Prostate gland (tissue), 2 donors: ENCODE measurements around the gene DOLK. TPM values are rescaled to one million over a fixed set of nuclear protein-coding genes. Genes with fewer than 3 reads are reported as not detected.

ENCODE experiments used
- DNase-seq: peaks from one replicate; pipeline ENCODE4 v3.0.0-alpha.2; 2019; ENCODE audit warnings: low spot score
- H3K27ac ChIP-seq, 2 donors: fragments of 200-600 bp; sonication (generic); 2 replicates each; pipeline ENCODE4 v1.5.1; 2017 to 2019
- H3K27me3 ChIP-seq: fragments of 200-600 bp; sonication (generic); replicated peaks from 2 replicates; pipeline ENCODE4 v1.5.1; 2019; ENCODE audit not compliant: insufficient read depth
- H3K36me3 ChIP-seq, 2 donors: fragments of 200-600 bp; sonication (generic); 1 replicate in 1 of 2; 2 replicates in 1 of 2; pipeline versions ENCODE4 v1.5.1 to v1.8.1; 2017 to 2019
- H3K4me1 ChIP-seq: fragments of 200-600 bp; sonication (generic); replicated peaks from 2 replicates; pipeline ENCODE4 v1.5.1; 2019
- H3K4me3 ChIP-seq, 2 donors: fragments of 200-600 bp; sonication (generic); 2 replicates each; pipeline ENCODE4 v1.5.1; 2017 to 2019
- H3K9me3 ChIP-seq: fragments of 200-600 bp; sonication (generic); 2 replicates; pipeline ENCODE4 v1.5.1; 2017
- POLR2A ChIP-seq: fragments of 450-650 bp; IDR thresholded peaks from one replicate; pipeline ENCODE4 v1.6.1; 2016; ENCODE audit warnings: antibody characterized with exemption, mild to moderate bottlenecking
- POLR2AphosphoS5 ChIP-seq: sonication (generic); formaldehyde crosslinking; IDR thresholded peaks from one replicate; pipeline ENCODE4 v1.6.1; 2017; ENCODE audit warnings: antibody characterized with exemption
- WGBS: methylation state at CpG from one replicate; pipeline ENCODE4 v1.1.5; 2018; 5-methylcytosine and 5-hydroxymethylcytosine counted together
- intact Hi-C: fragments of 100-400 bp; cut with DNase I; formaldehyde crosslinking; loops from one replicate; pipeline ENCODE4 v1.14.2; 2022
- total RNA-seq, 2 donors: library from RNA; depleted of rRNA; stranded (reverse); fragments of >200 nt; gene quantifications; one replicate each; pipeline ENCODE4 v1.1.0, GENCODE V29; 2016
- TF ChIP-seq, protein P1 (sequence below), 4 experiments: fragments of 200-600 bp in 2 of 4; fragments of 450-650 bp in 2 of 4; sonication (generic) in 2 of 4; IDR thresholded peaks; 1 replicate in 3 of 4; 2 replicates in 1 of 4; pipeline ENCODE4 v1.5.1; 2016 to 2019; ENCODE audit warnings: antibody characterized with exemption in 4 of 4, mild to moderate bottlenecking in 2 of 4, moderate library complexity in 2 of 4

Gene DOLK
- total RNA-seq, 2 donors from 2014 or later: 26.6 to 27.3 TPM

DNA sequence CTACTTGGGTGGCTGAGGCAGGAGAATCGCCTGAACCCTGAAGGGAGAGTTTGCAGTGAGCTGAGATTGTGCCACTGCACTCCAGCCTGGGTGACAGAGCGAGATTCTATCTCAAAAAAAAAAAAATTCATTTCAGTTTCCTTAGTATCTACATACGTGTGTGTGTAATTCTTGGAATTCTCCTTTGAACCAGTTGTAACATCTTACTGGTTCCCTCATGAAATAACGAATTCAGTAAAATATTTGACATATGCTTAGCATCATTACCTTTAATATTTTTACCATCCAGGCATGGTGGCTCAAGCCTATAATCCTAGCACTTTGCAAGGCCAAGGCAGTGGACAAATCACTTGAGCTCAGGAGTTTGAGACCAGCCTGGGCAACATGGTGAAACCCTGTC lies 17.8 kb downstream of the DOLK start:
- intact Hi-C loops: loop anchor here (10.0 kb wide), 1 partner anchor 1415 kb away; no protein-coding TSS in a partner anchor

DNA sequence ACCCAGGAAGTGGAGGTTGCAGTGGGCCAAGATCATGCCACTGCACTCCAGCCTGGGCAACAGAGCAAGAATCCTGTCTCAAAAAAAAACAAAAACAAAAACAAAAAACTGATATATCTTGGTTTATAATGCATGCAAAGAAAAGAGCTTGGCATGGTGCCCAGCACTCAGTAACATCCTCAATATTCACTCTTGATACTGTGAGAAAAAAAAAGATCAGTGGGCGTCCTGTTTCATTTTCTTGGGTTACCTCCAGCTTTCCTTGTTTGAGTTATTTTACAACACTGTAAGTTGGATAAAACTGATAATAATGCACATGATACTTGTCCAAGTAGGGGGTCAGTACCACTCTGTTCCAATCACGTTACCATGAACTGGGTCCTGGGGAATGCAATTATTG lies 18.8 kb downstream of the DOLK start:
- no peak for DNase-seq
- Histone ChIP-seq H3K36me3 (no peaks in the 10 kb centered on the region), H3K9me3 (no peaks in the 10 kb centered on the region), H3K4me3 (no peak overlapping the region), H3K27ac (no peak overlapping the region), H3K27me3 (no peaks in the 10 kb centered on the region), H3K4me1 (peaks cover 3% of the 10 kb centered on the region)
- 50% methylated on average over 2 of the region's 2 CpGs for WGBS
- intact Hi-C loops: loop anchor here (1.0 to 10.0 kb wide), 2 partner anchors 65 to 1414 kb away; no protein-coding TSS in a partner anchor
- TF ChIP-seq POLR2AphosphoS5 (no peak), POLR2A (no peak)
- TF ChIP-seq, protein P1, sequence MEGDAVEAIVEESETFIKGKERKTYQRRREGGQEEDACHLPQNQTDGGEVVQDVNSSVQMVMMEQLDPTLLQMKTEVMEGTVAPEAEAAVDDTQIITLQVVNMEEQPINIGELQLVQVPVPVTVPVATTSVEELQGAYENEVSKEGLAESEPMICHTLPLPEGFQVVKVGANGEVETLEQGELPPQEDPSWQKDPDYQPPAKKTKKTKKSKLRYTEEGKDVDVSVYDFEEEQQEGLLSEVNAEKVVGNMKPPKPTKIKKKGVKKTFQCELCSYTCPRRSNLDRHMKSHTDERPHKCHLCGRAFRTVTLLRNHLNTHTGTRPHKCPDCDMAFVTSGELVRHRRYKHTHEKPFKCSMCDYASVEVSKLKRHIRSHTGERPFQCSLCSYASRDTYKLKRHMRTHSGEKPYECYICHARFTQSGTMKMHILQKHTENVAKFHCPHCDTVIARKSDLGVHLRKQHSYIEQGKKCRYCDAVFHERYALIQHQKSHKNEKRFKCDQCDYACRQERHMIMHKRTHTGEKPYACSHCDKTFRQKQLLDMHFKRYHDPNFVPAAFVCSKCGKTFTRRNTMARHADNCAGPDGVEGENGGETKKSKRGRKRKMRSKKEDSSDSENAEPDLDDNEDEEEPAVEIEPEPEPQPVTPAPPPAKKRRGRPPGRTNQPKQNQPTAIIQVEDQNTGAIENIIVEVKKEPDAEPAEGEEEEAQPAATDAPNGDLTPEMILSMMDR (IDR thresholded peaks at IDR 0.05): no peak

More for the DNA sequence above, 17.8 kb downstream of the DOLK start:
- TF ChIP-seq POLR2A (no peak), POLR2AphosphoS5 (no peak)
- TF ChIP-seq, protein P1 (IDR thresholded peaks at IDR 0.05): no peak
- Histone ChIP-seq H3K4me1 (peaks cover 3% of the 10 kb centered on the region), H3K27ac (no peak overlapping the region), H3K36me3 (no peaks in the 10 kb centered on the region), H3K4me3 (no peak overlapping the region), H3K9me3 (no peaks in the 10 kb centered on the region), H3K27me3 (no peaks in the 10 kb centered on the region)
- DNase-seq: no peak
- WGBS: 87% methylated on average over 4 of the region's 4 CpGs

DNA sequence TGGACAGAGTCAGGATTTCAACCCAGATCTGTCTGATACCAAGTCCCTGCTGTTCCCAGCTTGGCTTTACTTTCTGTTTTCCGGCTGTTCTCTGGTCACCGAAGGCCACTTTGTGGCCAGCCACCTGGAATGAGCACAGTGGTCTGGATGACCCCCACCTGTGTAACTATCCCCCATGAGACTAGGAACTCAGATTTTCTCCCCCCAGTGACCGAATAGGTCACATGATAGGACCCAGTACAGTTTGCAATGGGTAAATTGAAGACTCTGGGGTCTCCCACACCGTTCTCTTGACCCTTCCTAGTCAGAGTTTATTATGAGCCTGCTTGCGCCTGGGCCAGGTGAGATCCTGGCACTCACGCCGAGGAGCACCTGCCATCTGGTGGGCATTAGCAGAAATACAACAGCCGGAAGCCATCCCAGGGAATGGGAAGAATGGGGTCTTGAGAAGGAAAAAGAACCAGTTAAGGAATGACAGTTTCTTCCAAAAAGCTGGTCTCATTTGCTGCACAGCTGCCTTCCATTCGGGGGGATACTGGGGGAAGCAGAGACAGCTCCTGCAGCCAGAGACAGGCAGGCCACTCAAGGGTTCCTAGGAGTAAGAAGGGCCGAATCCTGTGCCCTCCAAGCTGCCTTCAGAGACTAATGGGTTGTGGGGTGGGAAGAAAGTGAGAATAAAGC lies 19.5 kb downstream of the DOLK start:
- TF ChIP-seq POLR2A (no peak), POLR2AphosphoS5 (peak; percentile 69)
- TF ChIP-seq, protein P1 (IDR thresholded peaks at IDR 0.05): peak; percentile 83 to 97 (median 96)
- intact Hi-C loops: loop anchor here (1.0 to 10.0 kb wide), 2 partner anchors 65 to 1413 kb away; no protein-coding TSS in a partner anchor
- WGBS: 24% methylated on average over 10 of the region's 10 CpGs
- no peaks in the 10 kb centered on the region for H3K36me3 ChIP-seq
- no peak overlapping the region for H3K4me3 ChIP-seq
- H3K9me3 ChIP-seq: no peaks in the 10 kb centered on the region
- peak; percentile 49 for DNase-seq
- peaks cover 3% of the 10 kb centered on the region for H3K4me1 ChIP-seq
- peak overlapping the region; percentile 41 to 50 for H3K27ac ChIP-seq
- H3K27me3 ChIP-seq: no peaks in the 10 kb centered on the region

DNA sequence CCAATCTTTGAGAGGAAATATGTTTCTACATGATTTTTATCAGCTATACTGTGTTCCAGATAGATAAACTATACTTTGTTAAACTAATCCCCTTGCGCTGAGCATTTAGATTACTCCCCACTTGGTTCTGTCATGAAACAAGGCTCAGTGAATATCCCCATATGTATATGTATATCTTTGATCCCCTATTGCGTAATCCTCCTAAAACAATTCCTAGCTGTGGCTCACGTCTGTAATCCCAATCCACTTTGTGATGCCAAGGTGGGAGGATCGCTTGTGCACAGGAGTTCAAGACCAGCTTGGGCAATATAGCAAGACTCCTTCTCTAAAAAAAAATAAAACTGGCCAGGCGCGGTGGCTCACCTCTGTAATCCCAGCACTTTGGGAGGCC lies 23.9 kb downstream of the DOLK start:
- intact Hi-C loops: loop anchor here (5.0 to 10.0 kb wide), 2 partner anchors 41 to 1409 kb away; partner anchors contain the start of genes KYAT1 and LRRC8A
- TF ChIP-seq, protein P1 (IDR thresholded peaks at IDR 0.05): no peak
- TF ChIP-seq POLR2AphosphoS5 (no peak), POLR2A (no peak)

More for the DNA sequence above, 23.9 kb downstream of the DOLK start:
- Histone ChIP-seq H3K9me3 (no peaks in the 10 kb centered on the region), H3K27ac (peak overlapping the region in 1 of 2 donors; percentile 97), H3K27me3 (no peaks in the 10 kb centered on the region), H3K36me3 (no peaks in the 10 kb centered on the region), H3K4me1 (peaks cover 22% of the 10 kb centered on the region), H3K4me3 (no peak overlapping the region)
- 86% methylated on average over 6 of the region's 6 CpGs for WGBS
- DNase-seq: no peak
